Liver (tissue), 3 donors: Measurements from ENCODE around the gene ZNF70.

Source experiments
- ATF3 ChIP-seq: IDR thresholded peaks from 2 replicates; pipeline ENCODE4 v1.6.1; 2016; ENCODE audit warnings: antibody characterized with exemption
- CTCF ChIP-seq: fragments of 150-350 bp; IDR thresholded peaks from 2 replicates; pipeline ENCODE4 v1.5.1; 2017; ENCODE audit warnings: improper control_type of control experiment, low read depth, low read length; ENCODE audit not compliant: missing input control
- EGR1 ChIP-seq, 2 donors: IDR thresholded peaks; 2 replicates each; pipeline ENCODE4 v1.6.1; 2016 to 2018; ENCODE audit warnings: antibody characterized with exemption in 2 of 2, low read depth in 2 of 2
- FOXA2 ChIP-seq: IDR thresholded peaks from 2 replicates; pipeline ENCODE4 v1.6.1; 2016; ENCODE audit warnings: antibody characterized with exemption
- JUND ChIP-seq, 2 donors: IDR thresholded peaks; 2 replicates each; pipeline ENCODE4 v1.6.1; 2016; ENCODE audit warnings: antibody characterized with exemption in 2 of 2
- REST ChIP-seq: IDR thresholded peaks from 2 replicates; pipeline ENCODE4 v1.6.1; 2016; ENCODE audit warnings: antibody characterized with exemption, mild to moderate bottlenecking
- SP1 ChIP-seq: IDR thresholded peaks from 2 replicates; pipeline ENCODE4 v1.6.1; 2018; ENCODE audit warnings: antibody characterized with exemption, mild to moderate bottlenecking
- TAF1 ChIP-seq: conservative IDR thresholded peaks from 2 replicates; pipeline ENCODE4 v1.6.1; 2016; ENCODE audit warnings: antibody characterized with exemption, mild to moderate bottlenecking
- YY1 ChIP-seq: IDR thresholded peaks from 2 replicates; pipeline ENCODE4 v1.6.1; 2016; ENCODE audit warnings: antibody characterized with exemption, mild to moderate bottlenecking
- donor health status: healthy.
- donor health status: healthy.

- TF ChIP-seq YY1 (no peak), TAF1 (no peak), CTCF (no peak), SP1 (no peak), REST (no peak), FOXA2 (no peak), JUND (IDR thresholded peaks at IDR 0.05) (no peak), EGR1 (IDR thresholded peaks at IDR 0.05; ENCODE audit: low read depth in 2 of 2) (no peak), ATF3 (no peak)
Observed at GRCh38 chr22:23718371-23719165, 32.3 kb downstream of the ZNF70 start.
